ENCODE data around the gene SGCG. TPM values are rescaled to one million over a fixed set of nuclear protein-coding genes. Genes with fewer than 3 reads are reported as not detected.

The SGCG gene
- total and polyA plus RNA-seq, 10 of the 15 experiments (the other 5 are each of a cell fraction or from before 2014, with no cell fraction given) = not detected

- BruUV-seq (replicated peaks) = no TSS peak
- WGBS (ENCODE audit: insufficient coverage, insufficient replicate concordance, low lambda C conversion rate, missing lambda C conversion rate) = 40% methylated on average over 5 of the region's 5 CpGs
- no peaks in the 10 kb centered on the region for H3K27me3 ChIP-seq (replicated peaks in 1 of 2; ENCODE audit: control insufficient read depth in 2 of 2, insufficient read depth in 2 of 2, low read length in 1 of 2)
- ChIA-PET RAD21 (ENCODE audit: unreplicated experiment) (no interaction called here), CTCF (no interaction called here), POLR2A (no interaction called here), SMC1A (ENCODE audit: uncharacterized antibody, unreplicated experiment) (no interaction called here)
- no peaks in the 10 kb centered on the region for H3K4me1 ChIP-seq (ENCODE audit: control insufficient read depth, insufficient read depth, low read length)
- H3K4me3 ChIP-seq = no peak overlapping the region
- no peak overlapping the region for H3K4me2 ChIP-seq (ENCODE audit: control insufficient read depth, insufficient read depth)
- intact Hi-C loops (cut with micrococcal nuclease; ENCODE audit: unreplicated experiment) (no loop called here), in situ Hi-C loops (cut with MboI) (no loop called here)
- no peaks in the 10 kb centered on the region for H3K79me2 ChIP-seq (ENCODE audit: control insufficient read depth, insufficient read depth, low read length)
- no peaks in the 10 kb centered on the region for H4K20me1 ChIP-seq (ENCODE audit: control insufficient read depth, insufficient read depth)
- no peak overlapping the region for H3K27ac ChIP-seq (ENCODE audit: control insufficient read depth, insufficient read depth)
- no peaks in the 10 kb centered on the region for H3K9me3 ChIP-seq (replicated peaks; ENCODE audit: control insufficient read depth, insufficient read depth, low read length)
- no peaks in the 10 kb centered on the region for H3K36me3 ChIP-seq (ENCODE audit: control insufficient read depth in 2 of 2, insufficient read depth in 2 of 2, low read length in 1 of 2)
- FAIRE-seq = no peak
- no peak overlapping the region for H2AFZ ChIP-seq (ENCODE audit: control insufficient read depth, low read depth, low read length)
- DNase-seq (ENCODE audit: low read depth, low spot score) = no peak
- H3K9ac ChIP-seq (ENCODE audit: control insufficient read depth, insufficient read depth, low read length) = no peak overlapping the region
- no peak for ATAC-seq
- TF ChIP-seq NFIC (IDR thresholded peaks at IDR 0.05; ENCODE audit: low read depth, low read length) (no peak), SMAD1 (IDR thresholded peaks at IDR 0.05; ENCODE audit: low read depth, partially characterized antibody) (no peak), HDGF (IDR thresholded peaks at IDR 0.05) (no peak), SIN3A (IDR thresholded peaks at IDR 0.05; ENCODE audit: low read depth, low read length) (no peak), BRCA1 (IDR thresholded peaks at IDR 0.05; ENCODE audit: low read depth, low read length) (no peak), NFXL1 (IDR thresholded peaks at IDR 0.05; ENCODE audit: borderline replicate concordance) (no peak), E2F4 (IDR thresholded peaks at IDR 0.05; ENCODE audit: low read depth, low read length) (no peak), TCF3 (IDR thresholded peaks at IDR 0.05; ENCODE audit: borderline replicate concordance, insufficient read depth, low read depth, low read length) (no peak), ZBED1 (IDR thresholded peaks at IDR 0.05; ENCODE audit: borderline replicate concordance) (no peak), RELB (IDR thresholded peaks at IDR 0.05; ENCODE audit: low read depth) (no peak), EZH2 (IDR thresholded peaks at IDR 0.05; ENCODE audit: borderline replicate concordance, control insufficient read depth, low read depth, low read length) (no peak), PAX8 (IDR thresholded peaks at IDR 0.05) (no peak), ZBTB4 (CRISPR knock-in tag; IDR thresholded peaks at IDR 0.05) (no peak), HDAC2 (IDR thresholded peaks at IDR 0.05) (no peak), ELK1 (IDR thresholded peaks at IDR 0.05; ENCODE audit: low read depth, low read length) (no peak), JUNB (IDR thresholded peaks at IDR 0.05) (no peak), HCFC1 (IDR thresholded peaks at IDR 0.05; ENCODE audit: low read length) (no peak)
Measured at GRCh38 chr13:23289917-23290357, 109.2 kb downstream of the SGCG start.

All from GM12878 (cell line).